Measurements from ENCODE around the gene PTX3.

PTX3 gene

GRCh38 chr3:157427901-157428300 is 8.7 kb upstream of the PTX3 start:
- no peak for DNase-seq

- DNase-seq: no peak
Observed at GRCh38 chr3:157428853-157429252, 7.8 kb upstream of the PTX3 start.

DNA sequence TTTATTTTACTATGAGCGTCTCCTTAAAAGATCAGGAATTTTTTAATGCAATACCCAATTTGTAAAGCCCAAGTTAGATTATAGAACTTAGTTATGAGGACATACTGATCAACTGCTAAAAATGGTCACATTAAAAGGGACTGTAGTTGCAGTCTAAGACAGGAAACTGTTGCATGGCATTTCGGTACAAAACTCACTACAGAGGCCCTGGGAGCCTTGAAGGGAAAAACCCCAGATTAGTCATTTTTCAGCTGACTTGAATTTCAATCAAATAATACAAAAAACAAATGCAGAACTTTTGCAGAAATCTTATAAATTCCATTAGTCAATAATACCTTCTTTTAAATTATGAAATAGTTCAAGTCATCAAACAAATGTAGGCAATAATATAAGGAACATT is 6.9 kb upstream of the PTX3 start:
- DNase-seq: no peak

DNA sequence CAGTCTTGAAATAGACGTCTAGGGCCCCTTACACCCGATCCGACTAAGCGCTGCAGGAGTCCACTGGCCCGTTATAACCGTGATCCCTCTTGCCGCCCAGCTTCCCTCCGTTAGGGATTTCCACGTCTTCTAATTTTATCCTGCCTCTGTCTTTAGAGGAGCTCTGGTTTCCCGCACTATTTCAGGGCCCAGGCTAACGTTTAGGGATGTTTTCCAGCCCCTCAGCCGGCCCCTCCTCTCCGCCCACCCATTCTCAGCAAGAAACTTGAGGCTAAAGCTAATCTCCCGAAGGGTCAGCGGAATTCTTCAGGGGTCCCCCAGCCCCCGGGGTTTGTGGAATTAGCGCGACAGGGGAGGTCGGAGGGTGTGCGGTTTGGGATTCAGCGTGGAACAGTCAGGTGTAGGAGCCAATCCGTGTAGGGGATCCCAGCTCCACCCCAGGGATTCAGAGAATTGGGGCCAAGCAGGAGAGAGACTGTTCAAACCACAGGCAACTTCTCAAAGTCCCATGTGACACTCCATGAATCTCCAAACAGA is 1.6 kb downstream of the PTX3 start:
- no peak for DNase-seq

DNA sequence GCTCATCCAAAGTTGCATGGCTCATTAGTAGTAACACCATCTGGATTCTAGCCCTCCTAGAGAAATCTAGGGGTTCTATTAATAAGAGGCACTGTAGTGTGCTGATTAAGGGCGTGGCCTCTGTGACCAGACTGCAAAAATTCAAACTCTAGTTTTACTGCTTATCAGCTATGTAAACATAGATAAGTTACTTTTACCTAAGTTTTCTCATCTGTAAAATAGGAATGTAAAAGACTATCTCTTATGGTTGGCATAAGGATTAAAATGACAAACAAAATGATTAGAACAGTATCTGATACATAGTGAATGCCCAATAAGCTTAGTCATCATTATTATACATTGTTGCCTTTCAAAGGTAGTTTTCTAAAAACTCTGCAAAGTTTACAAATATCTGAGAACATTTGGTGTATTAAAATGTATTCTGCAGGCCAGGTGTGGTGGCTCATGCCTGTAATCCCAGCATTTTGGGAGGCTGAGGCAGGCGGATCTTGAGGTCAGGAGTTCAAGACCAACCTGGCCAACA is 4.5 kb downstream of the PTX3 start:
- DNase-seq: no peak

GRCh38 chr3:157442729-157443128 is 6.1 kb downstream of the PTX3 start:
- no peak for DNase-seq

- DNase-seq: no peak
Observed at GRCh38 chr3:157443905-157444796, 7.5 kb downstream of the PTX3 start.

- no peak for DNase-seq
Observed at GRCh38 chr3:157444797-157445184, 8.1 kb downstream of the PTX3 start.

- DNase-seq: no peak
Observed at GRCh38 chr3:157445857-157446256, 9.2 kb downstream of the PTX3 start.

DNA sequence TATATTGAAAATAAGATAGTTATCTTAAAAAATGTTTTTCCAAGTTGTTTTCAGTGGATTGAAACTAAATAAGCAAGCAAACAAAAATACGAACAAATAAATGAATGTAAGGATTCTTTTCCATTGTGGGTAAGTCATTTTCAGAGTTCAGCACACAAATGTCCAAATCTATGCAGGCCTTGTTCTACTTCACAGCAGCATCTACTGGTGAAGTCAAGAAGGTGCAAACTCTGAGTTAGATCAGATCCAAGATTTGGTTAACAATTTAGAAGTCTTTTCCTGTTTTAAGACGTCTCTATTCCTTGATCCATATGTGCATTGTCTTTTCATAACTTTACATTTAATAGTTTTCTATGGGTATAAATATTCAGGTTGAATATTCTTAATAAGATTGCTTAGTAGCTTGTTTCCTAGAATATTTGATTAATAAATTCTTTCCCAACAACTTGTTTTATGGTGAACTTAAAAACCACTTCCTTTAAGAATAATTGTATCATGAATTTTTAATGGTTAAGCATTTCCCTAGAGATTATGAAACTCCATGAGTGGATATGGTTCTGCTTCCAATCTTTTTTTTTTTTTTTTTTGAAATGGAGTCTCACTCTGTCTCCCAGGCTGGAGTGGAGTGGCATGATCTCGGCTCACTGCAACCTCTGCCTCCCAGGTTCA is 10.5 kb downstream of the PTX3 start:
- no peak for DNase-seq

- DNase-seq: no peak
Observed at GRCh38 chr3:157452097-157452496, 15.4 kb downstream of the PTX3 start.

GRCh38 chr3:157453824-157454223 is 17.2 kb downstream of the PTX3 start:
- DNase-seq: no peak

GRCh38 chr3:157459706-157460105 is 23.1 kb downstream of the PTX3 start:
- DNase-seq: no peak

- DNase-seq: no peak
Observed at GRCh38 chr3:157460253-157460652, 23.6 kb downstream of the PTX3 start.

DNA sequence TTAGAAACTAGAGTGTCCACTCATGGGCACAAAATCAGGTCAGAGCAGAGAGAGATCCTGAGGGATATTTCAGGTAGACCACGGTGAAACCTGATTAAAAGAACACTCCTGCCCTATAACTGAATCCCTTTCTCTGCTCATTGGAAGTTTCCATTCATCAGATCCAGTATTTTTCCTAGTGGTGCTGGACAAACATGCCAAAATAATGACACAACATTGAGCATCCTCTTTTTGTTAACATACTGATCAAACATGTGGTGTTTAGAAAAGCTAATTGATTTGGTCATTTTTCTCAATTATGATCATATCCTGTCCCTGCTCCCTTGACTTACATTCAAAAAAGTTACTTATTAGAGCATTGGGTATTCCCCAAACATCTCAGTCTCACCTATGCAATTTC is 27.2 kb downstream of the PTX3 start:
- DNase-seq: no peak

- DNase-seq: no peak
Observed at GRCh38 chr3:157464321-157464720, 27.7 kb downstream of the PTX3 start.

- DNase-seq: no peak
Observed at GRCh38 chr3:157465741-157466140, 29.1 kb downstream of the PTX3 start.

DNA sequence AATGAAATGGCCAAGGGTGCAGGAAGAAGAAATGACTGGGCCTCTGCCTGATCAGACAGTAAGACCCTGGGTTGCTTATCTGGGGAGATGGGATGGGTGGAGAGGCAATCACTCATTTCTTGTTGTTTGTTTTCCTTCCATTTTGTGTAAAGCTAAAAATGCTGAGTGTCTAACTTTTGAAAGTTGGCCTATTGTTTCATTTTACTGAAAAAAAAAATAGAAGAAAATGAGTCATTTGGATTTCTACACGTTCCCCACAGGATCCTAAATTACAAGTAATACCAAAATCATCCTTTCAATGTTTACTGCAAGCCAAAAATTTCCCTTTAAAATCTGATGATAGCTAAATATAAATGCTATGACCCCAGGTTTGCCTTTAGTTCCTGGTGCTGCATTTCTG is 30.6 kb downstream of the PTX3 start:
- no peak for DNase-seq

DNA sequence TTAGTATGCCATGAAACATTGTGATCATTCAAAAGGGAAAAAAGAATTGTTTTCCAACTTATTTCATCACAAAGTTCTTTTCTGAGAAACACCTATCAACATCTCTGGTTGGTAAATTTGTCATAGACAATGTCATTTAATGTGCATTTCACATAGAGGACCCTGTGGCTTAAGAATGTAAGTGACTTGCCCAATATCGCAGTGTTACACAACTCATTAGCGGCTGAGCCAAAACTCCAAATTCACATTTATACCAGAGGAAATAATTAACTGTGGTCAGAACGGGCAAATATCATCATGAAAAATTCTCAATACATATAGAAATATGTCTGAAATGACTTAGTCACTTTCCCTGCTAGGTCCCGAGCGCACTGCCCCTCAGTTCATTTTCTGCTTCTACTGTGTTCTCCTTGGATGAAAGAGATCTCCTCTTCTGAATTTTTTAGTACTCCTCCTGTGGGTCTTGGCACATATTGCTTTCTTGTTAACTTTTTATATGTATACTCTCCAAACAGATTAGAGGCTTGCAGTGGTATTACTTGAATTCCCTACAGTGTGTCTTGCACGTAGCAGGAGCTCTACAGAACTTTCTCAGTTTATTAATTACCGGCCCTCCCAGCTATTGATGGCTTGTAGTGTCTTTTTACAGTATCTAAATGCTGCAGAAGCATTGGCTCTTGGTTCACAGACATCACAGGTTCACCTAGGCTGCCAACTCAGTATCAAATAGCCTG is 33.1 kb downstream of the PTX3 start:
- no peak for DNase-seq

DNA sequence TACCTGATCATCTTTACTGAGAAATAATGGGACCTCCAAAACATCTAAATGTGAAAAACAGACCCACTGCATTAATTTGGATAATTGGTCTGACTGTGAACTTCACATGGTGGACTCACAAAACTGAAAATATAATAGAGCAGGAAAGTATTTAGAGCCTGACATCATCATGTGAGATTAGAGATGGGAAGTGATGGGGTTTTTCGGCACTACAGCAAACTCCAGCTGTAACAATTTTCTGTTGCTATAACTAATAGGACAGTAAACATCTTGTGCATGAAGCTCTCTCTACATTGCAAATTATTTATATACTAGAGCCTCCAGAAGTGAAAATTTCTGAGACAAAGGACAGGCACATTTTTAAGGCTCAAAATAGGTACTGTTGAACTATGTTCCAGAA is 34.4 kb downstream of the PTX3 start:
- no peak for DNase-seq

DNA sequence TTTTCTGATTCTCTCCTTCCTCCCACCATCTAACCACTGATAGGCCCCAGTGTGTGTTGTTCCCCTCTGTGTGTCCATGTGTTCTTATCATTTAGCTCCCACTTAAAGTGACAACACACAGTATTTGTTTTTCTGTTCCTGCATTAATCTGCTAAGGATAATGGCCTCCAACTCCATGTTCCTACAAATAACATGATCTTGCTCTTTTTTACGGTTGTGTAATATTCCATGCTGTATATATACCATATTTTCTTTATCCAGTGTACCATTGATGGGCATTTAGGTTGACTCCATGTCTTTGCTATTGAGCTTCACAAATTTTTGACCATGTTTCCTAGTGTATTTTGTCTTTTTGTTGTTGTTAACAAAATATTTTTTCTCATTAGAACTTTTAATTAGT is 36.0 kb downstream of the PTX3 start:
- no peak for DNase-seq

DNA sequence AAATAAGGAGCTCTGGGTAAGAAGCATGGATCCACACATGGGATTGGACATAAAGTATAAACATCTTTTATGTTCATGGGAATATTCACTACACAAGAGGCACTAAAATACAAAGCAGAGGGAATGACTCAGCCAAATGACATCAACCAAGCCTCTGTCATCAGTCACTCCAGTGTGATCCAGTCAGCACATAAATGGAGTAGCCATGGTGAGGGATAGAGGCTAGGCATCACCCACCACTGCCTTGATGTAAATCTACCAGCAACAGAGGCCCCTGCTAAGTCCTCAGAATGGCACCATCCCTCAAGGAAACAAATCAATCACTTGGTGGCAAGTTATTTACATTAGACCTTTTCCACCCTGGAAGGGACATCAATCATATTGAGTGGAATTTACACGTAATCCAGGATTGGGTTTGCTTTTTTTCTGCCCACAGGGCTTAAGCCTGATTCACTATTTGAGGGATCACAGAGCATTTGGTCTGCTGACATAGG is 39.3 kb downstream of the PTX3 start:
- DNase-seq: no peak

- no peak for DNase-seq
Observed at GRCh38 chr3:157477441-157477840, 40.8 kb downstream of the PTX3 start.
